Esophagus (tissue), 2 donors: ENCODE results near the gene TUBGCP6. TPM values are rescaled to one million over a fixed set of nuclear protein-coding genes. Genes with fewer than 3 reads are reported as not detected.
A peak's percentile ranks its signal among the peaks of the same experiment; 100 is the strongest.

Experiments used
- H3K27ac ChIP-seq, 2 donors: one replicate each; pipeline ENCODE4 v1.5.1; 2013; ENCODE audit warnings: low read depth in 2 of 2, mild to moderate bottlenecking in 2 of 2, inconsistent platforms in 1 of 2, low read length in 1 of 2, moderate library complexity in 1 of 2
- H3K27me3 ChIP-seq, 2 donors: one replicate each; pipeline ENCODE4 v1.6.1; 2013; ENCODE audit warnings: low read length in 2 of 2, control low read depth in 1 of 2, mild to moderate bottlenecking in 1 of 2; ENCODE audit not compliant: insufficient read depth in 2 of 2, control insufficient read depth in 1 of 2
- H3K36me3 ChIP-seq, 2 donors: one replicate each; pipeline ENCODE4 v1.6.1; 2013; ENCODE audit warnings: low read length in 1 of 2; ENCODE audit not compliant: control insufficient read depth in 2 of 2, insufficient read depth in 2 of 2
- H3K4me1 ChIP-seq, 2 donors: one replicate each; pipeline ENCODE4 v1.6.1; 2013; ENCODE audit warnings: low read length in 1 of 2; ENCODE audit not compliant: control insufficient read depth in 2 of 2, insufficient read depth in 2 of 2
- H3K4me3 ChIP-seq, 2 donors: one replicate each; pipeline ENCODE4 v1.5.1; 2013; ENCODE audit warnings: low read length in 2 of 2, mild to moderate bottlenecking in 2 of 2, low read depth in 1 of 2, moderate library complexity in 1 of 2
- H3K9me3 ChIP-seq, 2 donors: one replicate each; pipeline ENCODE4 v1.6.1; 2013; ENCODE audit warnings: mild to moderate bottlenecking in 2 of 2, low read depth in 1 of 2, low read length in 1 of 2, moderate library complexity in 1 of 2; ENCODE audit not compliant: control insufficient read depth in 2 of 2, insufficient read depth in 1 of 2
- WGBS, 2 donors: extraction: QIAGEN DNeasy Blood & Tissue Kit; methylation state at CpG; one replicate each; pipeline ENCODE4 v1.1.7; 2013; 5-methylcytosine and 5-hydroxymethylcytosine counted together
- polyA plus RNA-seq, 2 donors: library from polyadenylated mRNA; stranded (reverse); fragments of 200-250 nt; gene quantifications; one replicate each; pipeline ENCODE4 v1.2.3, GENCODE V29; 2013
- donor health status: healthy with polysubstance abuse.
- donor health status: Bipolar disorder and iron deficiency.

Gene TUBGCP6
- polyA plus RNA-seq, 2 donors, result 19.3 to 37.9 TPM

DNA sequence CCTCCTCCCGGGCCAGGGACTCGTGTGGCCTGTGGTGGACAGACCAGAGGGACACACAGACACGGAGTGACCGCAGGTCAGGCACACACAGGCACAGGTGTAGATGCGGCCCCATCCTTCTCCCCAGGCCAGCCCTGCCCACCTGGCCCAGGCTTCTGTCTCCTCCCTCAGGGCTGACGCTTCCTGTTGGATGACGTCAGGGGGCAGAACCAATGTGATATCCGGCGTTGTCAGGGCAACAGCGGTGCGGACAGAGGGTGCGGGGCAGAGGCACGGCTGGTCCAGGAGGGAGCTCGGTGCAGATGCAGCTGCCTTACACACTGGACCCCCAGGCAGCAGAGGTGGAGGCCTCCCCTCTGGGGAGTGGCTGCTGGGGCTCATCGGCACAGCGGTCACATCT lies 2.9 kb upstream of the TUBGCP6 start:
- peaks cover 0 to 24% of the 10 kb centered on the region in 2 donors for H3K36me3 ChIP-seq
- H3K27ac ChIP-seq, result peak overlapping the region in 1 of 2 donors; percentile 27
- H3K4me3 ChIP-seq, result no peak overlapping the region
- H3K9me3 ChIP-seq, result peaks cover 0 to 2% of the 10 kb centered on the region in 2 donors
- no peaks in the 10 kb centered on the region for H3K27me3 ChIP-seq
- 40 to 46% methylated on average over 14 to 16 of the region's 16 CpGs for WGBS, 2 donors
- H3K4me1 ChIP-seq, result peaks cover 15 to 40% of the 10 kb centered on the region in 2 donors

DNA sequence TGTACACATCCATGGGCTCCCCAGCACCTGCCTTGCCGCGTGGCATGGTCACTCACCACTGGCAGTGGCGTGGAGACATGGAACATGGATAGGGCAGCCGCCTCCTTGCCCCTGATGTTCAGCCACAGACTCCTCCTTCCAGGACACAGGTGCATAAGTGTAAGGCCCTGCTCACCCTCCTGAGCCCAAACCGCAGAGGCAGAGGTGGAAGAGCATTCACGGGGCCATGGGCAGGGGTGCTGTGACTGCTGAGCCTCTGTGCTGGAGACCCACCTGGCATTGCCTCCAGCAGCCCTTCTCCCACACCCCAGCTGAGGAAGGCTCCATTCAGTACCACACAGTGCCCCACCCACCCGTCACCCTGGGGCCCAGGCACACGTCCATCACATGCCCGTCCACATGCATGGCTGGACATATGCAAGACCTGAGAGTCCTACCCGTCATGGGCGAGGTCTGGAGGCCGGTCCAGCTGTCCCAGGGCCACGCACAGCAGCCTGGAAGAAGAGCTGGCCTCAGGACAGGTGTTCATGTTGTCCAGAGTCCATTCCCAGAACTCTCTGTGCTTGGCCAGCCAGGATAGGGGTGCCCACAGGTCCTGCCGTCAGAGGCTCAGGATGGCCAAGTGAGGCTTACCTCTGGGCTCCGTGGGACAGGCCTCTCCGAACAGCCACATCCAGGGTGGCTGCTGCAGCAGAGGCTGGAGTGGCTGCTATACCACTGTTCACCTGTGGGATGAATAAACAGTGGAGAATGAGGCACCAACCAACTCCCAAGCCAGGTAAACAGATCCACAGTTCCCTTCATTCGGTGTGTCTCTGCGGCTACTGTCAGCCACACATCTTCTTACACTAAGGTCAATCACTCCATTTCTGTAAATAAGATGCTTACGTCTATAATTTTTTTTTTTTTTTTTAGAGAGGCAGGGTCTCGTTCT lies 1.7 kb upstream of the TUBGCP6 start:
- Histone ChIP-seq H3K36me3 (peaks cover 0 to 24% of the 10 kb centered on the region in 2 donors), H3K27me3 (no peaks in the 10 kb centered on the region), H3K27ac (peak overlapping the region; percentile 96), H3K4me1 (peaks cover 18 to 35% of the 10 kb centered on the region in 2 donors), H3K9me3 (peaks cover 0 to under 1% of the 10 kb centered on the region in 2 donors), H3K4me3 (no peak overlapping the region)
- WGBS, 2 donors, result 84 to 86% methylated on average over 20 of the region's 20 CpGs

DNA sequence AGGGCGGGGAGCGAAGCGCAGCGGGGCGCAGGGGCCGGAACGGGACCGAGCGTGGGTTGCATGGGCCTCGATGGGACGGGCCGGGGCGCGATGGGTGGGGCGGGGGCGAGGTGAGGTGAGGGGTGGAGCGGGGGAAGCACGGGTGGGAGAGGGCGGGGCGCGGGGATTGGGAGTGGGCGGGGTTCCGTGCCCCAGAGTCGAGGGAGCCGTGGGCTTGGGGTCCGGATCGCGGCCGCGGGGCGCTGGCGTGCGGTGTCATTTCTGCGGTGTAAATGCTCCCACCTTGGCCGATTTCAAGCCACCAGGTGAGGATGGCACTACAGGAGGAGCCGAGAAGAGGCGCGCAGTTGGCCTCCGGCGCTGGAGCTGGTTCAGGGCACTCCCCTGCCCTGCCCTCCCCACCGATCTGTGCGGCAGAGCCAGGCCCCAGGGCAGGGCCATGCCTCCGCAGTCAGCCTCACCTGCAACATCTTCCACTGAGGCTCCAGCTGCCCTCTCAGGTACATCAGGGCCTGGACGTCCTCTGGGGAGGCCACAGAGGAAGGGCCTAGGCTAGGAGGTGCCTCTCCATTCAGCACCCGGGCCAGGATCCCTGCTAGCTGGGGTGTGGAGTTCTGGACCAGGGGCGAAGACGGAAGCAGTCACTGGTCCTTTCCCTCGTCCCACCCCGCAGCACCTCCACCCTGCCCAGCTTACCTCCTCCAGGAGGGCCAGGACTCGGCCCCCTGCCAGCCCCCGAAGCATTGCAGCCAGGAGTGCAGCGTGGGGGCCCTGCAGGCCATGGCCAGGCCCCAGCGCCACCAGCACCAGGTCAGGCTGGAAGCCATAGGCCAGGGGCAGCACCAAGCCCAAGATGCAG lies 620 bp upstream of the TUBGCP6 start:
- Histone ChIP-seq H3K27me3 (no peaks in the 10 kb centered on the region), H3K4me1 (peaks cover 17 to 31% of the 10 kb centered on the region in 2 donors), H3K9me3 (no peaks in the 10 kb centered on the region), H3K4me3 (peak overlapping the region; percentile 77 to 82), H3K36me3 (peaks cover 0 to 24% of the 10 kb centered on the region in 2 donors), H3K27ac (peak overlapping the region; percentile 96)
- WGBS, 2 donors, result 10 to 11% methylated on average over 44 to 53 of the region's 53 CpGs

DNA sequence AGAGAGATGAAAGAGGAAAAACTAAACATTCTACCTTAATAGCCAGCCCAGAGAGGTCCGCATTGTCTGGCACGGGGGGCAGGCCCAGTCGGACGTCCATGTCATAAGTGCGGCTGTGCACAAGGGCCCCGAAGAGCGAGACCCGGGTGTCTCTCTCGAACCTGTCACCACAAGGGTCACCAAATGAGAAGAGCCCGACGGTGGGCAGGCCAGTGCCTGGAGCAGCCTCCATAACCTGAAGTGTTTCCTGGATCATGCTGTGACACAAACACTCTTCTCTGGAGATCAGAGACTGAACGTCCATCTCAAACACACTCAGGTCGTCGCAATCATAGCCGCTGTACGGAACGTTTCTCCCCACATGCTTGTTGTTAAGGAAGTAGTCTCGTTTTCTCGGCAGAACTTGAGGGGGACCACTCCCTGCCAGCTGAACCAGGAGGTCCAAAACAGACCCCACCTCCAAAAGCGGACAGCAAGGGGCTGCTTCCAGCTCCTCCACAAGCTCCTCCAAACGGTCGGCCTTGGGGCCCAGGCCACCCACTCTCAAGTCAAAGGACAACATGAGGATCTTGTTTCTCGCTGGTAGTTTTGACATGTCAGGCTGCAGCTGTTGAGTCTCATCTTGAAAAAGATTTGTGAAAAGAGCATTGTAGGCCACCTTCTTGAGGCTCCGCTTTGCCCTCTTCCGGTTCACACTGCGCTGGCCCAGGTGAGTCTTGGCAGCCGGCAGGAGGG lies 971 bp downstream of the TUBGCP6 start:
- 14 to 15% methylated on average over 27 of the region's 27 CpGs for WGBS, 2 donors
- no peaks in the 10 kb centered on the region for H3K27me3 ChIP-seq
- no peaks in the 10 kb centered on the region for H3K9me3 ChIP-seq
- peaks cover 9 to 31% of the 10 kb centered on the region in 2 donors for H3K36me3 ChIP-seq
- peaks cover 13 to 21% of the 10 kb centered on the region in 2 donors for H3K4me1 ChIP-seq
- peak overlapping the region; percentile 96 for H3K27ac ChIP-seq
- peak overlapping the region; percentile 77 to 82 for H3K4me3 ChIP-seq

DNA sequence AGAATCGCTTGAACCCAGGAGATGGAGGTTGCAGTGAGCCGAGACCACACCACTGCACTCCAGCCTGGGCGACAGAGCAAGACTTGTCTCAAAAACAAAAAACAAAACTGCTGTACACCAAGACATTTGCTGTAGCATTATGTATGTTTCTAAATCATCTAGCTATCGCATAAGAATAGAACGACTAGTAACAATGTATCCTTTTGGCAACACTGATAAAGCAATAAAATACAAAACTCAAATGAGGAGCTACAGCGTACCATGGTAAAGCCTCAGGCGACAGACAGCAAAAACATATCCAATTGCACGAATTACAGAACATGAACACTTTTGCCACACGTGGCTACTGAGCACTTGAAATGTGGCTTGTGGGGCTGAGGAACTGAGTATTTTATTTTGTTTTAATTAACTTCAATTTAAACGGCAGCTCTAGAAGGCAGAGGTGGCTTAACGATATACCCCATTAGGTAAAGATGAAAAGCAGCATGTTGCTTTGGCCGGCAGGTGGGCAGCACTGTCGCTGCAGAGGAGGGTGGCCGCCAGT lies 2.3 kb downstream of the TUBGCP6 start:
- Histone ChIP-seq H3K4me1 (peaks cover 11 to 17% of the 10 kb centered on the region in 2 donors), H3K27ac (no peak overlapping the region), H3K9me3 (no peaks in the 10 kb centered on the region), H3K36me3 (peaks cover 9 to 22% of the 10 kb centered on the region in 2 donors), H3K4me3 (peak overlapping the region in 1 of 2 donors; percentile 25), H3K27me3 (no peaks in the 10 kb centered on the region)
- 52 to 56% methylated on average over 14 of the region's 14 CpGs for WGBS, 2 donors

DNA sequence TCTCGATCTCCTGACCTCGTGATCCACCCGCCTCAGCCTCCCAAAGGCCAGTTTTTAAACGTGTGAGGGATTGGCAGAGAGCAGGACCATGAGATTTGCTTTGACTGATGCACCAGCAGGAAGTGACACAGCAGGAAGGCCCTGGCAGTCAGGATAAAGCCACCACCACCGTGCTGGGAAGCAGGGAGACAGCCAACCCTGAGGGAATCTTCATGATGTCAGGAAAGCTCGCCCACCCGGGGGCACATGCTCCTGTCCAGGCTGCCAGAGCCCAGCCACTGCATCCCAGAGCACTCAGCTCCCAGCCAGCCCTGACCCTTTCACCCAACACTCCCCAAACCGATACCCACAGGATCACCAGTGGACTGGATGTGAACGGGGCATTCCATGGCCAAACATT lies 6.1 kb downstream of the TUBGCP6 start:
- Histone ChIP-seq H3K9me3 (no peaks in the 10 kb centered on the region), H3K4me1 (peaks cover 3 to 14% of the 10 kb centered on the region in 2 donors), H3K27ac (no peak overlapping the region), H3K27me3 (no peaks in the 10 kb centered on the region), H3K4me3 (no peak overlapping the region), H3K36me3 (peaks cover 9 to 21% of the 10 kb centered on the region in 2 donors)
- 89 to 94% methylated on average over 9 of the region's 9 CpGs for WGBS, 2 donors

DNA sequence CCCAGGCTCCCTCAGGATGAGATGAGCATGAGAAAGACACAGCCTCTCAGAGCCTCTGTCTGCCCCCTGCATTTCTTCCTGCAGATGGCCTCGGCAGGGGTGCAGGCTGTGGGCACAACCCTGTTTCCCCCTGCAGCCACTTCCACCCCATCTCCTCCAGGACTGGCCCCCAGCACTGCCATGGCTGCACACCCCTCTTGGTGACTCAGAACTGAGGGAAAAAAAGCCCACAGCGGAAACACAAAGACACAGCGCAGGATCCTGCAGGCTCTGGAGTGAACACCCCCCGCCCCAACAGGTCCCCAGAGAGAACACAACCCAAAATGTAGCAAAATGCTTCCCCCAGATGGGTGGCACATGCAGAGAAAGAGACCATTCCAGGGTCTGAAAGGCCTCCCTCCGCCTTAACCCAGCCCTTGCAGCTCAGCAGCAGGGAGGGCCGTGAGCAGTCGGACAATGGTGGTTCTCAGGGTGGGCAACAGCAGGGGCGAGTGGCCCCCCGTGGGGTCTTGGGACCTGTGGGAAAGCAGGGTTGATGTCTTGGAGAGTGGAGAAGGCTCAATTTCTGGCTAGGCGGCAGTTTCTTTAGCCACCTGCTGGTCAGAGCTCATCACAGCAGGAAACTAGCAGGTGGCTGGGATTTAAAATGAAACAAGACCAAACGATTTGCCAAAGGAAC lies 8.0 kb downstream of the TUBGCP6 start:
- peaks cover 9 to 29% of the 10 kb centered on the region in 2 donors for H3K36me3 ChIP-seq
- WGBS, 2 donors, result 71% methylated on average over 11 of the region's 11 CpGs

DNA sequence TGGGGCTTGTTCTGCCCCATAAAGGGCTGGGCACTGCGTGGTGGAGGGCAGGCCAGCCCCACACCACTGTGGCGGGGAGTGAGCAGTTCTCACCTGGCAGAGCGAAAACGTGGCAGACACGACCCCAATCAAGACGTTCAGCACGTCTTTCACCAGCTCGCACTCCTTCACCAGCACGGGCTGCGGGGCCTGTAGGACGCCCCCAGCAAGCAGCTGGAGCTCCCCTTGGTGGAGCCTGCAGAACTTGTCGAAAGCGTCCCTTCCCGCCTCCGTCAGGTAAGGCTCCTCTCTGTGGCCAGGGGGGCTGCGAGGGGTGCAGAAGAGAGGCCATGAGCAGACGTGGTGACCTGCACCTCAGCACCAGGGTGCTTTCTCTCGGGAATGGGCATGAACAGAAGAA lies 11.6 kb downstream of the TUBGCP6 start:
- H3K9me3 ChIP-seq, result no peaks in the 10 kb centered on the region
- 91% methylated on average over 18 of the region's 18 CpGs for WGBS, 2 donors
- H3K4me3 ChIP-seq, result no peak overlapping the region
- H3K4me1 ChIP-seq, result peaks cover 0 to 10% of the 10 kb centered on the region in 2 donors
- H3K36me3 ChIP-seq, result peaks cover 4 to 29% of the 10 kb centered on the region in 2 donors
- no peaks in the 10 kb centered on the region for H3K27me3 ChIP-seq
- H3K27ac ChIP-seq, result no peak overlapping the region

More for the DNA sequence above, 8.0 kb downstream of the TUBGCP6 start:
- H3K27me3 ChIP-seq, result no peaks in the 10 kb centered on the region
- no peak overlapping the region for H3K27ac ChIP-seq
- H3K4me1 ChIP-seq, result peaks cover 0 to 10% of the 10 kb centered on the region in 2 donors
- H3K9me3 ChIP-seq, result no peaks in the 10 kb centered on the region
- no peak overlapping the region for H3K4me3 ChIP-seq
